CD4-positive, alpha-beta T cell treated with Interleukin-1 beta for 1 hour (primary cell): Measurements from ENCODE around the gene EXOC4.

Experiments
- DNase-seq, 2 donors: peaks; one replicate each; pipeline ENCODE4 v3.0.0-alpha.2; 2020 to 2022

The EXOC4 gene

DNA sequence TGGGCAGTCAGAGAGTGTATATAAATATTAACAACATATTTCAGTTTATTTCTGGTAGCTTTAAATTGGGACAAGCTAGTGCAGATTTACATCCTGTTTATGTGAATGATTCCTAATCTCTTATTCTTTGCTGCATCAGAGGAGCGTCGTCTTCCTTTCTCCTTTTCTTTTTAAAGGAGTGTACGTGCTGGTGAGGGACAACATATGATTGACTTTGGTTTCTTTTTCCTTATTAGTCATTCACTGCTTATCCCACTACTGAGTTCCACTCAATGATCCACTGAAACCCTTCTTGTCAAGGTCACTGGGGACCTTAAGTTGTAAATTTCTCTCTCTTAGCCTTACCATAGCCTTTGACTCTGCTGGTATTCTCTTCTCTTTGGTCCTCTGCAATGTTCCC, 116.3 kb downstream of the EXOC4 start:
- no peak for DNase-seq

DNA sequence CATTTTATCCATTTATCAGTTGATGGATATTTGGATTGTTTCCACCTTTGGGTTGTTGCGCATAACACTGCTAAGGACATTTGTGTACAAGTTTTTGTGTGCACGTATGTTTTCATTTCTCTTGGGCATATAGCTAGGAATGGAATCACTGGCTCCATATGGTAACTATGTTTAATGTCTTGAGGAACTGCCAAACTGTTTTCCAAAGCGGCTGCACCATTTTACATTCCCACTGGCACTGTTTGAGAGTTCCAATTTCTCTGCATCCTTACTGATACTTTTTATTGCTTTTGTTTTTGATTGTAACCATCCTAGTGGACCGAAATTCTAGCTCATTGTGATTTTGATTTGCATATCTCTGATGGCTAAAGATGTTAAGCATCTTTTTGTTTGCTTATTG, 118.7 kb downstream of the EXOC4 start:
- DNase-seq: no peak

DNA sequence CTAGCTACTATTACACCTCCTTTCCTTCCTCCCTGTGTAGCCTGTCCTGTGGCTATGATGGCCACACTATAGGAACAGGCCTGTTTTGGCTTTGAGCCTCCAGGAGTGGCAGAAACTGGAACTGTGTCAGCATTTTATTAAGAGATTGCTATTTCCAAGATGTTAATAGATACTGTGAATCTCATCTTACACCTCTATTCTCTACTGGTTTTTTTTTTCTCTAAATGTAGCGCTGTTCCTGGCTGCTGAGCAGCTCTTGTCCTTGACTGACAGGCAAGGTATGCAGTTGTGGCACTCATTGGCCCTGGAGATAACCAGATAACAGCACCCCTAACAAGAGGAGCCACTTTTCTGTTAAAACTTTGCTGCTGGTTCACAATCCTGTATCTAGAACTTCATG, 119.5 kb downstream of the EXOC4 start:
- no peak for DNase-seq

DNA sequence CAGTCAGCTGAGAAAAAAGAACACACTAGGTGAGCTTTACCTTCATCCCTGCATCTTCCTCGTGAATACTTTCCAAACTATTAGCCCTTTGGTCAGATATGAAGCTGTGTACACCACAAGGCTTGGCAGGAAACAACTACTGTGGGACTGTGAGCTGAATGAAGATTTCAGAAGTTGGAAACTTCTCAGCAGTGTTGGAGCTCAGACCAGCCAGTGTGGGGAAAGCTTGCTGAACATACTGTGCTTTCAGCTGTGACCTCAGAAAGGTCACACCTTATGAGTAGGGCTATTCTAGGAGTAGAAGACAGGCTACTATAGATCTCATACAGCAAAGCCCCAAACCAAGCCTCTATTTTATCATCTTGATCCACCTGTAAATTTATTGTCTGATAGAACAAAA, 123.6 kb downstream of the EXOC4 start:
- no peak for DNase-seq

DNA sequence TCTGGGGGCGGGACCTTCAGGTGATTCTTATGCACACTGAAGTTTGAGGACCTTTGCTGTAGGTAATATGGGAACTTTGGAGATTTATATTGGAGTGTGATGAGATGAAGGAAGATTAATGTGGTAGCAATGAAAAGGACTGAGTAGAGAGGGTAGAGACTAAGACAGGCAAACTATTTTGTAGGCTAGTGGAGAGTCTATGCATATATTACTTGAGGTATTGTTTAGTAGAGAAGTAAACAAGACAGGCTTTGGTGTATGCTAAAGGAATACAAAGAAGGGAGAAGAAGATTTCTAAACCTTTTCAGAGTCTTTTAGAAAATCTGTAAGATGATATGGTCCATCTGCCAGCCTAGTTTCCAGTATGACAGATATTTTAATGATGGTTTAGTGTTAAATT, 129.1 kb downstream of the EXOC4 start:
- DNase-seq: no peak

DNA sequence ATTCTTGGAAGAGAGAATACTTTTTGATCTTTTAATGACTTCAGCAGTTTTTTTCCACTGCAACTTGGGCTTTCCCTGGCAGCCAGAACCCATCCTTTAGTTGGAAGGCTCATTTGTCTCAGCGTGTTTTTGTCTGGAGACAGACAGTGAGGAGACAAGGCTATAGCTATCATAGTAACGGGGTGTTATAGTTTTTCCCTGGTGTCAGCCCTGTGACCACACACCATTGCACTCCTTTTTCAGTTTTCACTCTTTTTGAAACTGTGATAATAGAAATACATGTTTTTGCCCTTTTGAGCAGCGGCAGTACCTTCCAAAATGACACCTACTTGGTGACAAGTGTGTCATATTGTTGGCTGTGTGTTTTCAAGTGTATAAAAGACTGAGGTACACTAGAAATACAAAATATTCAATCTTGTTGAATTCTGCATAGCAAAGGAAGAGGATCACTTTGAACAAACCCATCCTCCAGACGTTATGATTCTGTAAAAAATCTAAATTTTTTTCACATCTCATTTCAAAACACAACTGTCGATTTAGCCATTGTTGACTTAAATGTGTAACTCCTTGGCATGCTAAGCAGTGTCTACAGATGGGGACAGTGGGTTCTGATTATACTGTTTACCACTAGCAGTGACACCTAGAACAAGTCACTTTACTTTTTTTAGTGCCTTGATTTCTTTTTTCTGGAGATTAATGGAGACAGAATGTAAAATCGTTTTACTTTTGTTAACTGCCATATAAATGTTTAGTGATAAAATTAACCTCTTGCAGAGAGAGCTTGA, 130.1 kb downstream of the EXOC4 start:
- DNase-seq: no peak

DNA sequence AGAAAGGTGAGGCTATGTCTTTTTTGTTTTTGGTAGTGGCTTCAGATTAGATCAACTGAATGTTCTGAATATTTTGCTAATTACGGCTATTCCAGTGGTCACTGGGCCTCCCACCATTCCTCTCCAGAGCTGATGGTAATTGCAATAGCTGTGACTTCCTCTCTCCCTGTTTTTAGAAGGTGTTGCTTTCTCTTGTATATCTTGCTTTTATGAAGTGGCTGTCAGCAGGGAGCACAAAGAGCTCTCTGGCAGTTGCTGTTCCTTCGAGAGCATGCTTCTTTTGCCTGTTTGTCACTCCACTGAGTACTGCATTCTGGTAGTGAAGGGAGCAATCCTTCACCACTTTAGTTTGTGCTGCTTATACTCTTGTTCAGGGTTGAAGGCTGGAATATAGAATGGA, 133.3 kb downstream of the EXOC4 start:
- DNase-seq: no peak

DNA sequence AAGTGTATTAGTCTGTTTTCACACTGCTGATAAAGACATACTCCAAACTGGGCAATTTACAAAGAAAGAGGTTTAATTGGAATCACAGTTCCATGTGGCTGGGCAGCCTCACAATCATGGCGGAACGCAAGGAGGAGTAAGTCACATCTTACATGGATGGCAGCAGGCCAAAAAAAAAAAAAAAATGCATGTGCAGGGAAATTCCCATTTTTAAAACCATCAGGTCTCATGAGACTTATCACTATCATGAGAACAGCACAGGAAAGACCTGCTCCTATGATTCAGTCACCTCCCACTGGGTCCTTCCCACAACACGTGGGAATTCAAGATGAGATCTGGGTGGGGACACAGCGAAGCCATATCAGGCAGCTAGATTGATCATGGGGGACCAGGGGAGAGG, 136.8 kb downstream of the EXOC4 start:
- no peak for DNase-seq

DNA sequence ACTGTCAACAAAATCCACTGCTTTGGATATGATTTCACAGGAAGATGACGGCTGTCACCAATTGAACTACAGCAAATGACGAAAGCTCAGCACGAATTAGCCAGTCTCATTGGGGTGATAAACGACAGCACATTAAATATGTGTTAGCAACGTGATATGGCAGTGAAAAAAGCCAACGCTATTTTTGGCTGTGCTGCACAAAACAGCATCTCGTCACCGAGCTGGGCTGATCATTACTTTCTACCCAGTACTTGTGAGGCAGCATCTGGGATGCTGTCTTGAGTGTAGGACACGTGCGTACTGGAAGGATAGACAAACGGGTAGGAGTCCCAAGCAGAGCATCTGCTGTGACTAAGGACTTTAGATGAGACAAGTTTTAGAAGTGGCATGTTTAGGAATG, 138.3 kb downstream of the EXOC4 start:
- no peak for DNase-seq

DNA sequence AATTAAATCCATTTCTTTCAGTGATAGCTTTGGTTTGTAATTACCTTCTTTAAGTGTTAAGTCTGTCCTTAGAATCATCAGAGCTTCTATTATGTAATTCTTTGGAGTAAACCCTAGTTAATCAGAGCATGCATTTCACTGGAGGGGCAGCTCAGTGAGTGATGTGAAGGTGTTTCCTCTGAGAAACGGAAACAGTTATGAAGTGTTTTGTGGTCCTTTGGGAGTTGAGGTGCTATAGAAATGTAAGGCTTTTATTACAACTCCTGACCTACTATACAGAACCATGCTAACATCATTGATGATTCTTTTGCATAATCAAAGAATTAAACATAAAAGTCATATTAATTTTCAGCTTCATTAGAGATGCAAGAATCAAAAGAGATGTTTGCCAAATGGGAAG, 141.5 kb downstream of the EXOC4 start:
- no peak for DNase-seq

DNA sequence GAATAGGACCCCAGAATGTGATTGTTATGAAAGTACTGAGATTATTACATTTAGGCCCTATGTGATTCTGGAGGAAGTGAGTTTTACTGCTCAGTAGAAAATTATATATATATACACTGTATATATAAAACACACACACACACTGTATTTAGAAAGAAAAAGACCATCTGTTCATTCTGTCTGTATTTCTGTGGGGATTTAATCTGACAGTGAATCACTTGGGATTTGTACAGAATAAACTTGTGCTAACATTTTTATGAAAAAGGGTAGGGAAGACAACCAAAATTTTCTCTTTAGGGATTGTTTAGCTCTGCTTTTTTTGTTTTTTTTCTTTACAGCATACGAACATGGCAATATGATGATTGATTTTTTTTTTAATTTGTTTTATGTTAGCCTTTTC, 142.7 kb downstream of the EXOC4 start:
- no peak for DNase-seq

DNA sequence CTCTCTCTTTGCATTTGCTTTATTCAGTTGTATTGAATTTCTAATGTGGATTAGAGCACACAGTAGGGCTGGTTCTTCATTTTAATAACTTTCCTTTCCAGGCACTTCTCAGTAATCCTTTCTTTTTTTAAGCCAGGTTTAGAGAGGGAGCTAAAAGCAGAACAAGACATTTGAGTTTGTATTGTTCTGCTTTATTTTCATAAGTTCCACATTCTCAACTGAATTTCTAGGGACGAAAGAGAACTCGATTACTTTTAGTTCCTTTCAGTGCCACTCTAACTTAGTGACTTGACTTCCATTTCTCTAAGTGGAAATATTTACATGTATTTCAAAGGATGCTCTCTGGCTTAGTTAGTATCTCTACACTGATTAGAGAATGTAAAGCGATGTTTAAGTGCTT, 145.6 kb downstream of the EXOC4 start:
- DNase-seq: no peak

DNA sequence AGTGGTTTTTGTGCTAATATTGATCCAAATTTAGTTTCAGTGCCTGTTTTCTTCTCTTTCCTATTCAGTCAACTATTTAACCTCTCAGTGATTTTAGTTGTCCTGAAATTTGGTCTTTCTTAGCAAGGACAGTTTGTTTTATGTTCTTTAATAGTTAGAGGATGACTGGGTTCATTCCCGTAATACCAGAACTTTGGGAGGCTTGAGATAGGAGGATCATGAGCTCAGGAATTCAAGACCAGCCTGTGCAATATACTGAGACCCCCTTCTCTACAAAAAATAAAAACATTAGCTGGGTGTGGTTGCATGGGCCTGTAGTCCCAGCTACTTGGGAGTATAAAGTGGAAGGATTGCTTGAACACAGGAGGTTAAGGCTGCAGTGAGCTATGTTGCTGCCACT, 148.3 kb downstream of the EXOC4 start:
- DNase-seq: no peak

DNA sequence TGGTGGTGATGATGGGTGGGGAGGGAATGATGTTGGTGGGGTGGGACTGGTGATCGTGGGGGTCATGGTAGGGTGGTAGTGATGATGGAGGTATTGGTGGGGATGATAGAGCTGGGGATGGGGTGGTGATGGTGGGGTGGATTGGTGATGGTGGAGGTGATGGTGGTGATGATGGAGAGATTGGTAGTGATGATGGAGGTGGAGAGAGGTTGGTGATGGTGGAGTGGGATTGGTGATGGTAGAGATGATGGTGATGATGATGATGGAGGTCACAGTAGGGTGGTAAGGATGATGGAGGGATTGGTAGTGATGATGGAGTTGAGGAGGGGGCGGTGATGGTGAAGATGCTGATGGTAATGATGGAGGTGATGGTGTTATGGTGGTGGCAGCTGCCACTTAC, 155.3 kb downstream of the EXOC4 start:
- DNase-seq: no peak

DNA sequence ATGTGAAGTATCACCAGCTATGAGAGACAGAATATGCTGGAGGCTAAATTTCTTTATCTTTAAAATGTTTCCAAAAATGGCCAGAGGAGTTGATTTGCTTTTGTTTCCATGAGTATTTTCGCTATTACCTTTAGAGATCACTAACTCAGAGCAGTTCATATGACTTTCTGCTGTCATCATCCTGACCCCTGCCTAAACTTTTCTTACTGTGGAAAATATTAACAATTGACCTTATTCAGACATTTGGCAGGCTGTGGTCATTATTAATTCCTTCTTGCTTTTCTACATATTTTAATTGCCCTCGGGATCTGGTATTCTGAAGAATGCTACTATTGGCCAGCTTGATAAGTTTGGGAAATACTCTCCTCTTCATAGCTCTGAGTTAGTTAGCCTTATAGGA, 156.5 kb downstream of the EXOC4 start:
- DNase-seq: no peak

DNA sequence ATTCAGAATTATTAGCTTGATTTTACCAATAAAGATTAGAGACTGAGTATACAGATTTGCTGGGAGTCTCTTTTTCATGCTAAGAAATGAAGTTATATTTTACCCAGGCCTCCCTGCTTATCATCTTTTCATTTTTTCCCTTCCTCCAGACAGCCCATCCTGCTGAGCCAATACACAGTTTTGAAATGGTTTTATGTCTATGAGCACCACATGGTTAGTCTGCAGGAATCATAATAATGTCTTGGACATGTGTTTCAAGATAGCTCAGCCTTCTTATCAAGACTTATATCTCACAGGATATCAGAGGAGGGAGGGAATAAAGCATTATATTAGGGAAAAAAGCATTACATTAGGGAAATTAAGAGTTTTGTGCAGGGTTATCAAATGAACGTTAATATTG, 157.1 kb downstream of the EXOC4 start:
- DNase-seq: no peak

DNA sequence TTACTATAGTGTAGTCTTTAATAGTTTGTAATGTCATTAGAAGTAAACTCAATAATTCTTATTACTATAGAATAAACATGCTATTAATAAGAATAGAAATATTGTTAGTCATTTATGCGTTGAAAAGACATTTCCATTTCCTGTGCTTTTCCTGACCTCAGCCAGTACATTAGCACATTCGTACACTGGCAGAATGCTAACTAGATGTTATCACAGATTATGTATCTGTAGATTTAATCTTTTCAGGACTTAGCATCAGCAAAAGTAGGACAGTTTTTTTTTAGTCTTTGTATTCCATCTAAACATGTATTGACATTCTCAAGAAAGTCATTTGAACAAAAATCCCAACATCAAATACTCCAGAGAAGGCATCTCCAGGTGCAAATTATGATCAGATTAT, 158.5 kb downstream of the EXOC4 start:
- no peak for DNase-seq

DNA sequence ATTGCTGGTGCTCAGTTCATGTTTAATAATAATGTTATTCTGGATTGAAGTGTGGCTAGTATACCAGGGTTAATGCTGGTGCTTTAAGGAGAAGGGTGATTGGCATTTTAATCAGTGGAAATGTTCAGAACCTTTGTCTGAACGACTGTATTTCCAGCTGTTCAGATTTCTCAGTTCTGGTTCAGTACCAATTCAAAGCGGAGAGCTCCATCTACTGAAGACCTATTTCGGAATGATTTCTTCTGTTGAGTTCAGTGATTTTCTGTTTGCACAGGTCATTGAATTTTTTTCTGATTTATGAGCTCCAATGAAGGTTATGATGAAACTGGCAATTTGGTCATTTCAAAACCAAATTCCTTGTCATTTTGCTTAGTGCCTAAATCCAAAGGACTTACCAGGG, 160.1 kb downstream of the EXOC4 start:
- no peak for DNase-seq

DNA sequence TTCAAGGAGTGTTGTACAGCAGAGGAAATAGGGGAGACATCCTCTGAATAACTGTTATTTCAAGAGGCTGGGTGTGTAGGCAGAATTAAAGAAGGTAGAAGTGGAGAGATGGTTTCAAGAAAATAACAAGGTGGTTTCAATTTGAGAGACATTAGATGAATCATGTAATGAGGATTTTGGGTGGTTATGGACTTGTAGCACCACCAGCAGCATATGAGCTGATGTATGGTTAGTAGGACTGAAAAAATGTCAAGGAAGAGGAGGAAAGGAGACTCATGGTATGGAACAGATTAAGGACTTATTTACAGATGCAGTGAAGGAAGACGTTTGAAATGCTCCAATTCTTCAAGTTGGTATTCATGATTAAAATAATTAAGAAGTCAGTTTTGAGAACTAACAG, 166.2 kb downstream of the EXOC4 start:
- DNase-seq: no peak

DNA sequence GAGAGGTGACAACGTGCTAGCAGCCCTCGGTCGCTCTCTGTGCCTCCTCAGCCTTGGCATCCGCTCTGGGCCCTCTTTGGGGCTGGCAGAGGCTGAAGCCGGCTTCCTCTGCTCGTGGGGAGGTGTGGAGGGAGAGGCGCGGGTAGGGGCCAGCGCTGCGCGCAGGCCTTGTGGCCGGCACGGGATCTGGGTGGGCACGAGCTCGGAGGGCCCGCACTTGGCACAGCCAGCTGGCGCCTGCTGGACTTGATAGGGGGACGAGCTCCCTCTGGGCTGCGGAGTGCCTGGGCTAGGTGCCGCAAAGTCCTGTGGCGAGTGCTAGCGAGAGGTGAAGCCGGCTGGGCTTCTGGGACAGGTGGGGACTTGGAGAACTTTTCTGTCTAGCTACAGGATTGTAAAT, 170.7 kb downstream of the EXOC4 start:
- no peak for DNase-seq

DNA sequence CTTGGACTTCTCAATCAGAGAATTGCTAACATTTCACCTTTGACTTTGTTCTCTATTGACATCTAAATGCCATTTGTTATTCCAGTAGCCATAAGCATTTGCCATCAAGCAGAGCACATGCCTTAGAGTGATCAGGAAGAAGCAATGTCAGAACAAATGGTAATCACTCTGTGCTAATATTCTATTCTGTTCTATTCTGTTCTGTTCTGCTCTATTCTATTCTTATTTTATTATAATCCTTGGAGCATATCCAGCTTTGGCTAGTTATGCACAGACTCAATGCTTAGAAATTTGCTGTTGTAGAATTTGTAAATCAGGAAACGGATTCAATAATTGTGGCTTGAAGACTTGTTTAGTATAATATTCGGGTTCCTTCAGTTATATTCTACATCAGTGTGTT, 175.4 kb downstream of the EXOC4 start:
- no peak for DNase-seq

DNA sequence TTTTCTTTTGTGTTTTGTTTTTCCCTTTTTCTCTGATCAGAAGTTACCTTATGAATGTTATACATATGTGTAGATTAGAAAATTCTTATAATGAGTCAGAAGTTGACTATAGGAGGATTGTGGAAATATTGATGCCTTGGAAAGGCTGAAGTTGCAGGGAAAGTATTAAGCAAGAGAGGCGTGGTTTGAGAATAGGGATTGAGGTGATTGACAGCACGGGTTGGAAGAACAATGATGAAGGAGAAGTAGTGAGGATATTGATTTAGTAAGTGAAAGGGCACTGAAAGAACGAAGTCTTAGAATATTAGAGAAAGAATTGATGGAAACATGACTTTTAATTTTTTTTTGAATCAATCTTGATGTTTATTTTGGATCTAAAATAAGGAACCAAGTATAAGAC, 176.0 kb downstream of the EXOC4 start:
- DNase-seq: no peak

DNA sequence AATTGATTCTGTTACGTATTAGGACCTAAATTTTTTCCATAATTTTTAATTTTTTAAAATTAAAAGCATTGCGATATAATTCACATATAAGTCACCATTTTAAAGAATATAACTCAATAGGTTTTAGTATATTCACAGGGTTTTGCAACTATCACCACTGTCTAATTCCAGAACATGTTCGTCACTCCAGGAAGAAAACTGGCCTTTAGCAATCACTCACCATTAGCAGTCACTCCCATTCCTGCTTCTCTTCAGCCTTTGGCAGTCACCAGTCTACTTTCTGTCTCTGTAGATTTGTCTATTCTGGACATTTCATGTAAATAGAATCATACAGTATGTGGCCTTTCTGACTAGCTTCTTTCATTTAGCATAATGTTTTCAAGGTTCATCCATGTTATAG, 176.5 kb downstream of the EXOC4 start:
- no peak for DNase-seq

DNA sequence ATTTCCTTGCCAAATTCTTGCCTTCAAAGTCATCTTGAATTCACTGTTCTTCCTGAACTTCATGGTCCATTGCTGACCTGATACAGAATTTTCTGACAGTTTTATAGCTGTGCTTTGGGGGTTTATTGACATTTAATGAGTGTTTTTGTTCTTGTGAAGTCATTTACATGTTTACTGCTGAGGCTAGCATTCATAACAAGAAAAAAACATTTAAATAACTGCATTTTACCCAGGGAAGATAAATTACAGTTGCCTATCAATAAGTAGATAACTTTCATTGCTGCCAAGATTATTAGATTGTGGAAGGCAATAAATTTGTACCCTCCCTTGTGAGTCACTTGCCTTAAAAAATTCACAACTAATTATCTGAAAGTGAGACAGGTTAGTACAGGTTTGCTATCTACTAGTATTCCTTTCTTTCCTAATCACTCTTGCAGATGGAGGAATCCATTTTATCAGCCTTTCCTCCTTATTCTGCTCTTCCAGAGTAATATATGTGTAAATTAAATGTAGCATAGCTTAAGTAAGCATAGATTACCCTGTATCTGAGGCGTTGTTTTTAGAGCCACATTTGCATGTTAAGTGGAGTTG, 178.4 kb downstream of the EXOC4 start:
- no peak for DNase-seq

DNA sequence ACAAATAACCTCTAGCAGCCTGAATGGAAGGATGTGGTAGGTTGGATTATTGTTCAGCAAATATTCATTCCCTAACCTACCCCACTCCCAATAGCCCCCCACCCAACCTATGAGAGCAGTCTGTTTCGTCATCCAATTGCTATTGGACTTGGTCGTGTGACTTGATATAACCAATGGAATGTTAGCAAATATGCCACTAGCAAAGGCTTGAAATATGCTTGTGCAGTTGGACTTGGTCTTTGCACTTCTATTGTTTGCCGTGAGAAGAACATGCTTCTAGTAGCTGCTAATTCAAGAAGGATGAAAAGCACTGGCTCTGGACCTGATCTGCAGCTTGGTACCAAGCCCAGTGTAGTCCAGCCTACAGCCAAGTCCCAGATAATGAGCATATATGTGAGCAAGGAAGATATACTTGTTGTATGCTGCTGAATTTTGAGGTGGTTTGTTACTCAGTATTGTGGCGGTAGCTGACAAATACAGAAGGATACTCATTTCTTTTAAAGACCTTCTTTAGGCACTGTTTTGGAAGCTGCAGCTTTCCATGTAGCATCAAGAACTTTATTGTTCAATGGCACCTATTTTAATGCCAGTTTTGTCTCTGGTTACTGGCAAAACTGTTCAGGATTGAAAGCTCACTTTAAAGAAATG, 180.4 kb downstream of the EXOC4 start:
- no peak for DNase-seq
